Measurements from ENCODE around the gene SCGN. TPM values are rescaled to one million over a fixed set of nuclear protein-coding genes. Genes with fewer than 3 reads are reported as not detected.
"Not testable (repeated sequence)": the region's sequence is repeated elsewhere in the genome, so short reads cannot be mapped to it uniquely, and the experiment has no call there.

The SCGN gene
- total RNA-seq, 1 donor from 2014 or later = 0.17 TPM

DNA sequence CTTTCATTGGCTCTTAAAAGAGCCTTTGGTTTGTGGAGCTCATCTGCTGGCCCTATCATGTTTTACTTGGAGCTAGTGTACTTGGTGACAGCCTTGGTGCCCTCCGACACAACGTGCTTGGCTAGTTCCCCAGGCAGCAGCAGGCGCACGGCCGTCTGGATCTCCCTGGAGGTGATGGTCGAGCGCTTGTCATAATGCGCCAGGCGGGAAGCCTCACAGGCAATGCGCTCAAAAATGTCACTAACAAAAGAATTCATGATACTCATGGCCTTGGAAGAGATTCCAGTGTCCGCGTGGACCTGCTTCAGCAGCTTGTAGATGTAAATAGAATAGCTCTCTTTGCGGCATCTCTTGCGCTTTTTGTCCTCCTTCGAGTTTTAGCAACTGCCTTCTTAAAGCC, 79.7 kb downstream of the SCGN start:
- DNase-seq = no peak

DNA sequence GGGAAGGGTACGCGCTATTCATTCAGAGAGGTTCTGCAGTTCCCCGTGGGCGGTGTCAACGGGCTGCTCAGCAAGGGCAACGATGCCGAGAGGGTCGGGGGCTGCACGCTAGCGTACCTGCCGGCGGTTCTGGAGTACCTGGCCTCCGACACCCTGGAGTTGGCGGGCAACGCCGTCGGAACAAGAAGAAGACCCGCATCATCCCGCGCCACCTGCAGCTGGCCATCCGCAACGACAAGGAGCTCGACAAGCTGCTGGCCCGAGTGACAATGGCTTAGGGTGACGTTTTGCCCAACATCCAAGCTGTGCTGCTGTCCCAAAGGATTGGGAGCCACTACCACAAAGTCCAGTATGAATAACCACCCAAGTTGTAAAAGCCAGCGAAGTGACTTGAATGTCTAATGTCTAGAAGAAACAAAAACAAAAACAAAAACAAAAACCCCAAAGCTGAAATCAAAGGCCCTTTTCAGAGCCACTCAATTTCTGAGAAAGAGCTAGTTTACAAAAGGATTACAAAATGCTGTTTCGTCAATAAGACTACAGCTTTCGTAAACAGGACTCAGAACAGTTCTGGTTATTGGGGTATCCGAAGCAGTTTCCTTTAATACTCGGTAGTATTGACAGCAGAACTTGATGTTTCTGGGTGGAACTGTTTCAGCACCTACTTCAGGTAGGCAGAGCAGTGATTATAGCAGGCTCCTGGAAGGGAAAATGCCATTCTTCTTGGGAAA, 80.6 kb downstream of the SCGN start:
- no peak for DNase-seq

GRCh38 chr6:25735261-25735660, 83.2 kb downstream of the SCGN start:
- no peak for DNase-seq

- DNase-seq = no peak
Observed at GRCh38 chr6:25743868-25744267, 91.9 kb downstream of the SCGN start.

- no peak for DNase-seq
Observed at GRCh38 chr6:25745836-25746235, 93.8 kb downstream of the SCGN start.

- no peak for DNase-seq
Observed at GRCh38 chr6:25746968-25747367, 95.0 kb downstream of the SCGN start.

DNA sequence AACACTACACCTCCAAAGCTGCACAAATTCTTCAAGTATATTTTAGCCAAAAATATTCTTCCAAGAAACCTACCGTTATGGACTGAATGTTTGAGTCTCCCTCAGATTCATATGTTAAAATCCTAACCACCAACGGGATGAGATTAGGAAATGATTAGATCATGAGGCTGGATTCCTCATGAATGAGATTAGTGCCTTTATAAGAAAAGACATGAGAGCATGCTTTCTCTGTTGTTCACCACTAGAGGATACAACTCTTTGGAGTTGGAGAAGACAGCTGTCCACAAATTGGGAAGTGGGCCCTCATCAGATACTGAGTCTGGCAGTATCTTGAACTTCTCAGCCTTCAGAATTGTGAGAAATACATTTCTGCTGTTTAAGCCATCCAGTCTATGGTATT, 95.5 kb downstream of the SCGN start:
- no peak for DNase-seq

DNA sequence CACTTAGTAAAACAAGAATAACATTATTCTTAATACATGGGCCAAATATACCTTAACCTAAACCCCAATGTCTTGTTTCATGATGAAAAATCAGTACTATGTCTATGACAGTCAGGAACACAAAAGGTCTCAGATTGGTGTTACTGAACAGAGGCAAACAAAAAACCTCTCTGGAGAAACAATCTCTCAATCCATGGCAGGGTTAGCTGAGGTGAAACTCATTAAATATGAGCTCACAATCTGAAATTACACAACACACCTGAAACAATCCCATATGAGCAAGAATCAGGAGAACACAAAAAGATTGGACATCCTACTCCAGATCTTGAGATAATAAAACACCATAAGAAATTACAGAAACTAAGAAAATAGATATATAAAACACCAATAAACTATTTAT, 96.0 kb downstream of the SCGN start:
- DNase-seq = no peak

DNA sequence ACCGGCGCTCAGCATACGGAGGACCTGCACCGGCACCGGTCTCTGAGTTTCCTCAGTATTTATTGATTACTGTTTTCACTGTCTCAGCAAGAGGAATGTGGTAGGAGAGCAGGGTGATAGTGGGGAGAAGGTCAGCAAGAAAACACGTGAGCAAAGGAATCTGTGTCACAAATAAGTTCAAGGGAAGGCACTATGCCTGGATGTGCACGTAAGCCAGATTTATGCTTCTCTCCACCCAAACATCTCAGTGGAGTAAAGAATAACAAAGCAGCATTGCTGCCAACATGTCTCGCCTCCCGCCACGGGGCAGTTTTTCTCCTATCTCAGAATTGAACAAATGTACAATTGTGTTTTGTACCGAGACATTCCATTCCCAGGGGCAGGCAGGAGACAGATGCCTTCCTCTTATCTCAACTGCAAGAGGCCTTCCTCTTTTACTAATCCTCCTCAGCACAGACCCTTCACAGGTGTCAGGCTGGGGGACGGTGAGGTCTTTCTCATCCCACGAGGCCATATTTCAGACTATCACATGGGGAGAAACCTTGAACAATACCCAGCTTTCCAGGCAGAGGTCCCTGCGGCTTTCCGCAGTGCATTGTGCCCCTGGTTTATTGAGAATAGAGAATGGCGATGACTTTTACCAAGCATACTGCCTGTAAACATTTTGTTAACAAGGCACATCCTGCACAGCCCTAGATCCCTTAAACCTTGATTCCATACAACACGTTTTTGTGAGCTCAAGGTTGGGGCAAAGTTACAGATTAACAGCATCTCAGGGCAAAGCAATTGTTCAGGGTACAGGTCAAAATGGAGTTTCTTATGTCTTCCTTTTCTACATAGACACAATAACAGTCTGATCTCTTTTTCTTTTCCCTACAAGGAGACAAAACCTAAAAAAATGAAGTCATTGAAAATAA, 96.8 kb downstream of the SCGN start:
- not testable (repeated sequence) for DNase-seq

DNA sequence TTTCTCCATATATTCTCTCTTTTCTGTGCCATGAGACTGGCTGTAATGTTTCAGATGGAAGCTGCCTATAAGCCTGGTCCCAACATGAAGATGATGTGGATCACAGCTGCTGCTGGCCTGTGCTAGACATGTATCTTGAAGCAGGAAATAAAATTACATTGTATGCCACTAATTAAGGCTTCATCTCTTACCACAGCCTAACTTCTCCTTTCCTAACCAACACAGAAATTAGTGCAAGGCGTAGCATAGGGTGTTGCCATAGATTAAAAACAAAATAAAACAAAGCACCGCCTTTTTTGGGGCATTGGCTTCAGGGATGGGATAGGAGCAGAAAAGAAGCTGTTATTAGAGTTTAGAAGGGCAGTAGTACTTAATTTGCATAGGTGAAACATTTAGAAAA, 97.8 kb downstream of the SCGN start:
- DNase-seq = no peak

DNA sequence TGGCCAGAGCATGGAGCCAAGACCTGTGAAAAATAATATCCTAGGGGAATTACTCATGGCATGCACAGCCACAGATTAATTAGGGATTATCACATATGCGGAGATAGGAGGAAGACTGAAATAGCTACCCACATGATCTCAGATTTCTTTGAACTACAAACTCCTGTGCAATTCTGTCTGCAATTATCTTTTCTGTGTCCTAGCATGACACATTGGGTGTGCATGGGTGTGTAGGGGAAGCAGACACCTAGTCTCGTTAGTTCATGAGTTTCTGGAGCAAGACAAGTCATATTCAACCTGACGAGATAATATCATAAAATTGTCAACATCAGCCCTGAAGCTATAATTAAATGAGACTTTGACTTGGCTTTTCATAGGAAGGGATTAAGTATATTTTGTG, 98.9 kb downstream of the SCGN start:
- DNase-seq = no peak

Other genes starting within 250 kb of the SCGN start
- not detected in 2 replicates for gene SLC17A4, start 102.5 kb downstream of the SCGN start, total RNA-seq
- gene SLC17A1, start 179.8 kb downstream of the SCGN start, total RNA-seq = 0.05 TPM in 1 of 2 replicates, not detected in the other
- gene SLC17A3, start 222.0 kb downstream of the SCGN start, total RNA-seq = 0.17 and 0.28 TPM in 2 replicates